GM19438 (cell line): ENCODE results near the gene PTPRN2.
"Not testable (repeated sequence)": the region's sequence is repeated elsewhere in the genome, so short reads cannot be mapped to it uniquely, and the experiment has no call there.

Source experiments
- ATAC-seq: cut with Tn5 transposase; IDR thresholded peaks from one replicate; pipeline ENCODE4 v1.9.1; 2021; ENCODE audit warnings: low read depth; ENCODE audit not compliant: unreplicated experiment

Gene PTPRN2

GRCh38 chr7:158343526-158343925 is 244.1 kb downstream of the PTPRN2 start:
- no peak for ATAC-seq

- ATAC-seq, result not testable (repeated sequence)
Measured at GRCh38 chr7:158341097-158341496, 246.5 kb downstream of the PTPRN2 start.

GRCh38 chr7:158336952-158337351 is 250.7 kb downstream of the PTPRN2 start:
- not testable (repeated sequence) for ATAC-seq

- ATAC-seq, result not testable (repeated sequence)
Measured at GRCh38 chr7:158332516-158332915, 255.1 kb downstream of the PTPRN2 start.

GRCh38 chr7:158331826-158332450 is 255.7 kb downstream of the PTPRN2 start:
- not testable (repeated sequence) for ATAC-seq

- ATAC-seq, result no peak
Measured at GRCh38 chr7:158329686-158330085, 257.9 kb downstream of the PTPRN2 start.

GRCh38 chr7:158329014-158329610 is 258.5 kb downstream of the PTPRN2 start:
- ATAC-seq, result no peak

- no peak for ATAC-seq
Measured at GRCh38 chr7:158328376-158329013, 259.1 kb downstream of the PTPRN2 start.

- ATAC-seq, result no peak
Measured at GRCh38 chr7:158327571-158328180, 259.9 kb downstream of the PTPRN2 start.

- ATAC-seq, result no peak
Measured at GRCh38 chr7:158327012-158327411, 260.6 kb downstream of the PTPRN2 start.

GRCh38 chr7:158325530-158326381 is 261.9 kb downstream of the PTPRN2 start:
- no peak for ATAC-seq

- ATAC-seq, result no peak
Measured at GRCh38 chr7:158324397-158325360, 262.9 kb downstream of the PTPRN2 start.

GRCh38 chr7:158323741-158324396 is 263.8 kb downstream of the PTPRN2 start:
- ATAC-seq, result no peak

GRCh38 chr7:158322616-158323530 is 264.8 kb downstream of the PTPRN2 start:
- ATAC-seq, result no peak

GRCh38 chr7:158321936-158322615 is 265.5 kb downstream of the PTPRN2 start:
- no peak for ATAC-seq

GRCh38 chr7:158321056-158321700 is 266.4 kb downstream of the PTPRN2 start:
- ATAC-seq, result no peak

GRCh38 chr7:158320328-158320727 is 267.3 kb downstream of the PTPRN2 start:
- no peak for ATAC-seq
